PFSK-1 (cell line): Measurements from ENCODE around the gene DLG3.

Source experiments
- REST ChIP-seq, 2 experiments: IDR thresholded peaks; 2 replicates each; pipeline versions ENCODE4 v1.6.1 to v1.8.0; 2011 to 2012; ENCODE audit warnings: low read depth in 2 of 2, low read length in 2 of 2, control low read depth in 1 of 2, inconsistent platforms in 1 of 2, mild to moderate bottlenecking in 1 of 2, moderate library complexity in 1 of 2; ENCODE audit not compliant: insufficient read depth in 1 of 2
- TAF1 ChIP-seq: IDR thresholded peaks from 2 replicates; pipeline ENCODE4 v1.6.1; 2012; ENCODE audit warnings: low read length, control low read depth, borderline replicate concordance; ENCODE audit not compliant: insufficient read depth

- TF ChIP-seq TAF1 (no peak), REST (IDR thresholded peaks at IDR 0.05; ENCODE audit: insufficient read depth in 1 of 2, low read depth in 2 of 2, low read length in 2 of 2) (no peak)
Observed at GRCh38 chrX:70433848-70434351, 10.7 kb upstream of the DLG3 start.
